ENCODE measurements around the gene PAXX. TPM values are rescaled to one million over a fixed set of nuclear protein-coding genes. Genes with fewer than 3 reads are reported as not detected.

Gene PAXX
- total RNA-seq, 4 donors from 2014 or later: 49.3 to 85.2 (median 66.0) TPM

- TF ChIP-seq POLR2A (IDR thresholded peaks at IDR 0.05) (no peak), POLR2AphosphoS5 (IDR thresholded peaks at IDR 0.05) (no peak), CTCF (IDR thresholded peaks at IDR 0.05) (no peak), EP300 (IDR thresholded peaks at IDR 0.05; ENCODE audit: low read depth) (no peak)
- H3K27me3 ChIP-seq: peaks cover 47% of the 10 kb centered on the region
- intact Hi-C loops (cut with DNase I; ENCODE audit: low total_unique reads): no loop called here
- no peak within 1 kb of the TSS for H3K4me3 ChIP-seq
- H3K36me3 ChIP-seq: no peaks in the 10 kb centered on the region
- H3K4me1 ChIP-seq: peaks cover 0 to 13% (median 8%) of the 10 kb centered on the region in 4 donors
- no peaks in the 10 kb centered on the region for H3K9me3 ChIP-seq
- 72% methylated on average over 17 of the region's 18 CpGs; no CpG with 5 or more reads in 1 of the 2 donors for WGBS, 2 donors (ENCODE audit: low coverage in 1 of 2)
- in situ Hi-C loops (cut with MboI; ENCODE audit: low pct_ligation_motif_present in 1 of 4, low pct_unique_long_range_greater_than_20kb in 1 of 4, low sequenced_read_pairs in 3 of 4): no loop called here
- no peak within 1 kb of the TSS for H3K27ac ChIP-seq
- DNase-seq: no peak
Observed at GRCh38 chr9:136982232-136983051, 9.8 kb upstream of the PAXX start, which contains the start of gene LCNL1. LCNL1 (plus strand) TSS chr9:136982993; CDS start chr9:136983587, 594 bp downstream.

- WGBS, 2 donors (ENCODE audit: low coverage in 1 of 2): 77% methylated on average over 7 of the region's 9 CpGs; no CpG with 5 or more reads in 1 of the 2 donors
- peaks cover 45% of the 10 kb centered on the region for H3K27me3 ChIP-seq
- intact Hi-C loops (cut with DNase I; ENCODE audit: low total_unique reads): no loop called here
Observed at GRCh38 chr9:136983167-136983566, 9.1 kb upstream of the PAXX start.

GRCh38 chr9:136983656-136984314 is 8.4 kb upstream of the PAXX start:
- no peak overlapping the region for H3K27ac ChIP-seq
- TF ChIP-seq POLR2AphosphoS5 (IDR thresholded peaks at IDR 0.05) (no peak), CTCF (IDR thresholded peaks at IDR 0.05) (no peak), EP300 (IDR thresholded peaks at IDR 0.05; ENCODE audit: low read depth) (no peak), POLR2A (IDR thresholded peaks at IDR 0.05) (no peak)
- H3K9me3 ChIP-seq: no peaks in the 10 kb centered on the region
- H3K27me3 ChIP-seq: peaks cover 45% of the 10 kb centered on the region
- peaks cover 0 to 5% (median 0%) of the 10 kb centered on the region in 4 donors for H3K4me1 ChIP-seq
- WGBS, 2 donors (ENCODE audit: low coverage in 1 of 2): 75 to 94% methylated on average over 3 to 11 of the region's 11 CpGs
- in situ Hi-C loops (cut with MboI; ENCODE audit: low pct_ligation_motif_present in 1 of 4, low pct_unique_long_range_greater_than_20kb in 1 of 4, low sequenced_read_pairs in 3 of 4): no loop called here
- no peaks in the 10 kb centered on the region for H3K36me3 ChIP-seq
- no peak for DNase-seq
- H3K4me3 ChIP-seq: no peak overlapping the region
- intact Hi-C loops (cut with DNase I; ENCODE audit: low total_unique reads): no loop called here

More at GRCh38 chr9:136983167-136983566, 9.1 kb upstream of the PAXX start:
- Histone ChIP-seq H3K36me3 (no peaks in the 10 kb centered on the region), H3K9me3 (no peaks in the 10 kb centered on the region), H3K27ac (no peak overlapping the region), H3K4me3 (no peak overlapping the region), H3K4me1 (peaks cover 0 to 7% (median 1%) of the 10 kb centered on the region in 4 donors)
- DNase-seq: no peak
- TF ChIP-seq CTCF (IDR thresholded peaks at IDR 0.05) (no peak), POLR2A (IDR thresholded peaks at IDR 0.05) (no peak), EP300 (IDR thresholded peaks at IDR 0.05; ENCODE audit: low read depth) (no peak), POLR2AphosphoS5 (IDR thresholded peaks at IDR 0.05) (no peak)
- in situ Hi-C loops (cut with MboI; ENCODE audit: low pct_ligation_motif_present in 1 of 4, low pct_unique_long_range_greater_than_20kb in 1 of 4, low sequenced_read_pairs in 3 of 4): no loop called here

- peaks cover 45% of the 10 kb centered on the region for H3K27me3 ChIP-seq
Observed at GRCh38 chr9:136984464-136985026, 7.7 kb upstream of the PAXX start.

More at GRCh38 chr9:136984464-136985026, 7.7 kb upstream of the PAXX start:
- Histone ChIP-seq H3K9me3 (no peaks in the 10 kb centered on the region), H3K27ac (no peak overlapping the region), H3K36me3 (no peaks in the 10 kb centered on the region), H3K4me3 (no peak overlapping the region), H3K4me1 (peaks cover 0 to 5% (median 0%) of the 10 kb centered on the region in 4 donors)
- no peak for DNase-seq
- in situ Hi-C loops (cut with MboI; ENCODE audit: low pct_ligation_motif_present in 1 of 4, low pct_unique_long_range_greater_than_20kb in 1 of 4, low sequenced_read_pairs in 3 of 4) (no loop called here), intact Hi-C loops (cut with DNase I; ENCODE audit: low total_unique reads) (no loop called here)
- 66% methylated on average over 26 of the region's 29 CpGs; no CpG with 5 or more reads in 1 of the 2 donors for WGBS, 2 donors (ENCODE audit: low coverage in 1 of 2)
- TF ChIP-seq CTCF (IDR thresholded peaks at IDR 0.05): no peak
- no peak for TF ChIP-seq EP300 (IDR thresholded peaks at IDR 0.05; ENCODE audit: low read depth)
- TF ChIP-seq POLR2A (IDR thresholded peaks at IDR 0.05): no peak
- no peak for TF ChIP-seq POLR2AphosphoS5 (IDR thresholded peaks at IDR 0.05)

Data from transverse colon (tissue), 4 donors.